ENCODE measurements around the gene MAGEB17. TPM values are rescaled to one million over a fixed set of nuclear protein-coding genes. Genes with fewer than 3 reads are reported as not detected.
"Not testable (repeated sequence)": the region's sequence is repeated elsewhere in the genome, so short reads cannot be mapped to it uniquely, and the experiment has no call there.

MAGEB17 gene
- total and polyA plus RNA-seq, 2 experiments from 2014 or later, result 0.14 to 0.42 TPM

GRCh38 chrX:16172391-16172790 is 5.1 kb downstream of the MAGEB17 start (continued):
- TF ChIP-seq ZNF114 (CRISPR knock-in tag; IDR thresholded peaks at IDR 0.05) (no peak), ETS1 (IDR thresholded peaks at IDR 0.05) (no peak)

- Mint-ChIP-seq H3K27me3 (ENCODE audit: insufficient read depth, low read depth, poor library complexity) (peaks cover 2% of the 10 kb centered on the region), H3K4me3 (no peak overlapping the region), H3K27ac (no peak overlapping the region), H3K9me3 (no peaks in the 10 kb centered on the region), H3K4me1 (peaks cover 35% of the 10 kb centered on the region), H3K36me3 (ENCODE audit: low read depth) (no peaks in the 10 kb centered on the region; the same call in 1 of the 3 replicates)
- Histone ChIP-seq H3F3A (replicated peaks; ENCODE audit: low read depth) (no peaks in the 10 kb centered on the region), H3K27me3 (ENCODE audit: insufficient read depth) (no peaks in the 10 kb centered on the region), H2AFZ (no peak overlapping the region), H3K4me1 (ENCODE audit: insufficient read depth) (peaks cover 16% of the 10 kb centered on the region), H4K20me1 (replicated peaks; ENCODE audit: insufficient read depth) (no peaks in the 10 kb centered on the region), H3K36me3 (ENCODE audit: insufficient read depth) (no peaks in the 10 kb centered on the region), H3K4me3 (no peak overlapping the region), H3K4me2 (no peak overlapping the region), H3K27ac (ENCODE audit: low read depth) (no peak overlapping the region), H3K9me2 (ENCODE audit: insufficient read depth) (no peaks in the 10 kb centered on the region), H3K79me2 (replicated peaks; ENCODE audit: insufficient read depth) (no peaks in the 10 kb centered on the region)
- ATAC-seq (no peak), DNase-seq (ENCODE audit: low spot score) (no peak)
- TF ChIP-seq ETS1 (IDR thresholded peaks at IDR 0.05), result no peak
Measured at GRCh38 chrX:16175329-16176061, 8.2 kb downstream of the MAGEB17 start.

- Histone ChIP-seq H3K4me1 (ENCODE audit: insufficient read depth) (peaks cover 16% of the 10 kb centered on the region), H4K20me1 (replicated peaks; ENCODE audit: insufficient read depth) (no peaks in the 10 kb centered on the region), H2AFZ (no peak overlapping the region), H3K27me3 (ENCODE audit: insufficient read depth) (no peaks in the 10 kb centered on the region), H3K4me3 (no peak overlapping the region), H3K4me2 (no peak overlapping the region), H3F3A (replicated peaks; ENCODE audit: low read depth) (no peaks in the 10 kb centered on the region), H3K27ac (ENCODE audit: low read depth) (no peak overlapping the region), H3K9me2 (ENCODE audit: insufficient read depth) (no peaks in the 10 kb centered on the region), H3K79me2 (replicated peaks; ENCODE audit: insufficient read depth) (no peaks in the 10 kb centered on the region), H3K36me3 (ENCODE audit: insufficient read depth) (no peaks in the 10 kb centered on the region)
- Mint-ChIP-seq H3K36me3 (ENCODE audit: low read depth) (peaks cover 3% of the 10 kb centered on the region), H3K4me3 (no peak overlapping the region), H3K4me1 (peaks cover 43% of the 10 kb centered on the region), H3K9me3 (no peaks in the 10 kb centered on the region), H3K27me3 (ENCODE audit: insufficient read depth, low read depth, poor library complexity) (peaks cover 6% of the 10 kb centered on the region), H3K27ac (no peak overlapping the region)
- ATAC-seq (peak; percentile 48; the same call in 1 of the 3 replicates), DNase-seq (ENCODE audit: low spot score) (peak; percentile 19)
- TF ChIP-seq EZH2phosphoT487 (IDR thresholded peaks at IDR 0.05; ENCODE audit: unreplicated experiment), result no peak
Measured at GRCh38 chrX:16177260-16177659, 10.0 kb downstream of the MAGEB17 start.

GRCh38 chrX:16183843-16184242 is 16.6 kb downstream of the MAGEB17 start:
- H4K20me1 ChIP-seq (replicated peaks; ENCODE audit: insufficient read depth); H3K4me3 Mint-ChIP-seq; H3K27ac ChIP-seq (ENCODE audit: low read depth); H3K9me2 ChIP-seq (ENCODE audit: insufficient read depth); H3F3A ChIP-seq (replicated peaks; ENCODE audit: low read depth); H3K9me3 Mint-ChIP-seq; H3K4me2 ChIP-seq; ATAC-seq; H3K4me3 ChIP-seq; H3K27ac Mint-ChIP-seq; H3K36me3 Mint-ChIP-seq (ENCODE audit: low read depth); H3K27me3 ChIP-seq (ENCODE audit: insufficient read depth); H3K27me3 Mint-ChIP-seq (ENCODE audit: insufficient read depth, low read depth, poor library complexity); H3K79me2 ChIP-seq (replicated peaks; ENCODE audit: insufficient read depth); DNase-seq (ENCODE audit: low spot score); H3K36me3 ChIP-seq (ENCODE audit: insufficient read depth); H2AFZ ChIP-seq: not testable (repeated sequence)
- peaks cover 57% of the 10 kb centered on the region for H3K4me1 Mint-ChIP-seq
- peaks cover 21% of the 10 kb centered on the region for H3K4me1 ChIP-seq (ENCODE audit: insufficient read depth)
